DOHH2 (cell line): ENCODE measurements around the gene NDUFA8.

ENCODE experiments used
- H3F3A ChIP-seq: fragments of 200-600 bp; sonication (generic), shearing (Covaris generic); 2 replicates; pipeline ENCODE4 v1.6.0; 2016; ENCODE audit warnings: antibody characterized with exemption, mild to moderate bottlenecking; ENCODE audit not compliant: control insufficient read depth, insufficient read depth
- H3K27ac ChIP-seq: fragments of 200-600 bp; sonication (generic); 2 replicates; pipeline ENCODE4 v1.5.1; 2014; ENCODE audit warnings: low read depth, mild to moderate bottlenecking, low read length, moderate library complexity
- H3K27me3 ChIP-seq: fragments of 200-600 bp; sonication (generic); 2 replicates; pipeline ENCODE4 v1.6.1; 2014; ENCODE audit warnings: mild to moderate bottlenecking, low read length, mixed read lengths; ENCODE audit not compliant: control insufficient read depth
- H3K36me3 ChIP-seq: fragments of 200-600 bp; sonication (generic); 2 replicates; pipeline ENCODE4 v1.6.1; 2014; ENCODE audit warnings: mild to moderate bottlenecking, low read length, moderate library complexity, mixed read lengths; ENCODE audit not compliant: control insufficient read depth
- H3K4me1 ChIP-seq: fragments of 200-600 bp; sonication (generic); 2 replicates; pipeline ENCODE4 v1.6.1; 2014; ENCODE audit warnings: mild to moderate bottlenecking, low read length, mixed read lengths; ENCODE audit not compliant: control insufficient read depth
- H3K4me2 ChIP-seq: fragments of 200-600 bp; sonication (generic); 2 replicates; pipeline ENCODE4 v1.6.0; 2014; ENCODE audit warnings: mild to moderate bottlenecking, low read length, moderate library complexity
- H3K4me3 ChIP-seq: fragments of 200-600 bp; sonication (generic); 2 replicates; pipeline ENCODE4 v1.5.1; 2014; ENCODE audit warnings: mild to moderate bottlenecking, low read length, mixed read lengths
- H3K79me2 ChIP-seq: fragments of 200-600 bp; sonication (generic); 2 replicates; pipeline ENCODE4 v1.6.1; 2014; ENCODE audit warnings: mild to moderate bottlenecking, low read length, mixed read lengths; ENCODE audit not compliant: control insufficient read depth
- H3K9me2 ChIP-seq: fragments of 200-600 bp; sonication (generic); replicated peaks from 2 replicates; pipeline ENCODE4 v1.6.1; 2014; ENCODE audit warnings: mild to moderate bottlenecking, low read length, mixed read lengths; ENCODE audit not compliant: control insufficient read depth
- H3K9me3 ChIP-seq: fragments of 200-600 bp; sonication (generic); 2 replicates; pipeline ENCODE4 v1.6.1; 2014; ENCODE audit warnings: antibody characterized with exemption, low read length, mixed read lengths; ENCODE audit not compliant: control insufficient read depth, insufficient read depth
- H4K20me1 ChIP-seq: fragments of 200-600 bp; sonication (generic); 2 replicates; pipeline ENCODE4 v1.6.0; 2014; ENCODE audit warnings: low read depth, mild to moderate bottlenecking, antibody characterized with exemption, low read length, moderate library complexity; ENCODE audit not compliant: control insufficient read depth, insufficient read depth
- EZH2phosphoT487 ChIP-seq: fragments of 200-600 bp; sonication (generic); IDR thresholded peaks from 2 replicates; pipeline ENCODE4 v1.6.1; 2017; ENCODE audit warnings: borderline replicate concordance, mild to moderate bottlenecking, antibody characterized with exemption, low read length, moderate library complexity, mixed read lengths
- TF ChIP-seq, protein P1 (sequence below): fragments of 200-600 bp; sonication (generic); IDR thresholded peaks from one replicate; pipeline ENCODE4 v1.5.1; 2014; ENCODE audit warnings: antibody characterized with exemption, mild to moderate bottlenecking, low read depth, low read length; ENCODE audit not compliant: poor library complexity, severe bottlenecking

The NDUFA8 gene

DNA sequence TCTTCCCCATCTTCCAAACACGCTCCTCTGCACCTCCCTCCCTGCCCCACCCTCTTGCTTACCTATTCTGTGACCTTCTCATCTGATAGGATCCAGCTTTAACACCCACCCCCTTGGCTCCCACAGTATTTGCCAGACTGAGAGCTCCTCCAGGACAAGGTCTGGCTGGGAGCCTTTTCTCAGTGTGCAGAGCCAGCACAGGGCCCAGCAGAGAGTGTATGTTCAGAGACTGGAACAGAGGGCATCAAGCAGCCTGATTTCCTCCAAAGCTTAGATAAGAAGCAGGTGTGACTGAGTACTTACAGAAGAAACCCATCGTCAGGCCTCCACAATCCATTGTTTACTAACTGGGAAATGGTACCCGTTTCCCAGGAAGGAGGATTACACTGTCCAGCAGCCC, 42.5 kb upstream of the NDUFA8 start:
- Histone ChIP-seq H3F3A (no peaks in the 10 kb centered on the region), H3K36me3 (no peaks in the 10 kb centered on the region), H3K4me1 (no peaks in the 10 kb centered on the region), H3K79me2 (no peaks in the 10 kb centered on the region), H3K9me2 (no peaks in the 10 kb centered on the region), H3K4me3 (no peak overlapping the region), H3K9me3 (no peaks in the 10 kb centered on the region), H3K27me3 (0 out of 2 replicates have a peak, but pooled peaks cover 6% of the 10 kb centered on the region), H3K27ac (no peak overlapping the region), H4K20me1 (no peaks in the 10 kb centered on the region), H3K4me2 (no peak overlapping the region)
- TF ChIP-seq EZH2phosphoT487: no peak
- TF ChIP-seq, protein P1, sequence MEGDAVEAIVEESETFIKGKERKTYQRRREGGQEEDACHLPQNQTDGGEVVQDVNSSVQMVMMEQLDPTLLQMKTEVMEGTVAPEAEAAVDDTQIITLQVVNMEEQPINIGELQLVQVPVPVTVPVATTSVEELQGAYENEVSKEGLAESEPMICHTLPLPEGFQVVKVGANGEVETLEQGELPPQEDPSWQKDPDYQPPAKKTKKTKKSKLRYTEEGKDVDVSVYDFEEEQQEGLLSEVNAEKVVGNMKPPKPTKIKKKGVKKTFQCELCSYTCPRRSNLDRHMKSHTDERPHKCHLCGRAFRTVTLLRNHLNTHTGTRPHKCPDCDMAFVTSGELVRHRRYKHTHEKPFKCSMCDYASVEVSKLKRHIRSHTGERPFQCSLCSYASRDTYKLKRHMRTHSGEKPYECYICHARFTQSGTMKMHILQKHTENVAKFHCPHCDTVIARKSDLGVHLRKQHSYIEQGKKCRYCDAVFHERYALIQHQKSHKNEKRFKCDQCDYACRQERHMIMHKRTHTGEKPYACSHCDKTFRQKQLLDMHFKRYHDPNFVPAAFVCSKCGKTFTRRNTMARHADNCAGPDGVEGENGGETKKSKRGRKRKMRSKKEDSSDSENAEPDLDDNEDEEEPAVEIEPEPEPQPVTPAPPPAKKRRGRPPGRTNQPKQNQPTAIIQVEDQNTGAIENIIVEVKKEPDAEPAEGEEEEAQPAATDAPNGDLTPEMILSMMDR: no peak

DNA sequence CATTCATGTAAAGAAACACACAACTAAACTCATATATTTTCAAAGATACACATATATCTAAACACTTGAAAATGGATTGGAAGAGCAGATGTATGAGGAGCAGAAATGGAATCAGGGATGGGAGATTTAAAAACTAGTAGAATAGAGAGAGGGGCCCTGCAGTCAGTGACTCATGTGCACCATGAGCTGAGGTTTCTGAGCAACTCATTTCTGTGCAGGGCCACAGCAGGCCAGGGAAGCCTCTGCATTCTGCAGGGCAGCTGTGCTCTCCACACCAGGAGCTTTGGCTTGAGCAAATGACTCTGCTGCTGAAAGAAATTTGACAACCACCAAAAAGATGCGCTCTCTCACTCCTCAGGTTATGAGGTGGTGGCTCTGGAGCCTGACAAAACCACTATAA, 42.1 kb upstream of the NDUFA8 start:
- Histone ChIP-seq H3K4me3 (no peak overlapping the region), H3K79me2 (no peaks in the 10 kb centered on the region), H3K4me2 (no peak overlapping the region), H3F3A (no peaks in the 10 kb centered on the region), H3K4me1 (no peaks in the 10 kb centered on the region), H3K9me2 (no peaks in the 10 kb centered on the region), H3K9me3 (no peaks in the 10 kb centered on the region), H3K27ac (no peak overlapping the region), H3K36me3 (no peaks in the 10 kb centered on the region), H3K27me3 (0 out of 2 replicates have a peak, but pooled peaks cover 3% of the 10 kb centered on the region), H4K20me1 (no peaks in the 10 kb centered on the region)
- TF ChIP-seq, protein P1: no peak
- no peak for TF ChIP-seq EZH2phosphoT487

DNA sequence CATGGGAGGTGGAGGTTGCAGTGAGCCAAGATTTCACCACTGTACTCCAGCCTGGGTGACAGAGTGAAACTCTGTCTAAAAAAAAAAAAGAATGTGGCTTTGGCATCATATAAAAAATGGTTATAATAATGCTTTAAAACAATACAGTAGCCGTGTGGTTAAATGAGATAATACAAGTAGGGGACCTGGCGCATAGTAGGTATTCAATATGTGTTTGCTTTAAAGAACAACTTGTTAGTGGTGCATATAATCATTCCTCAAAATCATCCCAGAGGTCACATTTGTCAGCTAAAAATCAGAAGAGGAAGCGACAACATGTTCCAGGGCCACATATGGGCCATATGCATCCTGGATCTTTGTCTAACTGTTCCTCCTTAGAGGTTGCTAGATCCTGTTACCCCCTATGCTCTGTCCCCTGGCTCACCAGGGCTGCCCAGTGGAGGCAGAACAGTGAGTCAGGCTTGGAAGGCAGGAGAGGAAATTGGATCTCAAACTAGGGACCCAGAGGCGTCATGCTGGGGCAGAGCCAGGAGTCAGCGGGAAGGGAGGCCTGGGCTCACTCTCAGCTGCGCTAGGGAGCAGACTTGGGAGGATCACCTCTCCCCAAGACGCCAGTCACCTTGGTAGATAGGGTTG, 41.5 kb upstream of the NDUFA8 start:
- Histone ChIP-seq H3K9me3 (no peaks in the 10 kb centered on the region), H3F3A (no peaks in the 10 kb centered on the region), H3K4me2 (no peak overlapping the region), H3K79me2 (no peaks in the 10 kb centered on the region), H3K27ac (no peak overlapping the region), H3K27me3 (0 out of 2 replicates have a peak, but pooled peaks cover 3% of the 10 kb centered on the region), H4K20me1 (no peaks in the 10 kb centered on the region), H3K4me1 (no peaks in the 10 kb centered on the region), H3K4me3 (no peak overlapping the region), H3K9me2 (no peaks in the 10 kb centered on the region), H3K36me3 (no peaks in the 10 kb centered on the region)
- TF ChIP-seq EZH2phosphoT487: no peak
- TF ChIP-seq, protein P1: no peak
